Progenitor cell of endocrine pancreas (in vitro differentiated cells): ENCODE measurements around the gene IL17REL. TPM values are rescaled to one million over a fixed set of nuclear protein-coding genes. Genes with fewer than 3 reads are reported as not detected.

Source experiments
- DNase-seq: peaks from one replicate; pipeline ENCODE4 v3.0.0; 2021; ENCODE audit warnings: low spot score; ENCODE audit not compliant: unreplicated experiment
- H3K27ac Mint-ChIP-seq: 2 replicates; pipeline ENCODE4 v1.8.0; 2021; ENCODE audit warnings: mild to moderate bottlenecking, moderate library complexity, mixed read lengths
- H3K27me3 Mint-ChIP-seq: 2 replicates; pipeline ENCODE4 v1.8.0; 2021; ENCODE audit warnings: mixed read lengths
- H3K36me3 Mint-ChIP-seq: 2 replicates; pipeline ENCODE4 v1.8.0; 2022; ENCODE audit warnings: mixed read lengths; ENCODE audit not compliant: insufficient read depth
- H3K4me1 Mint-ChIP-seq: 2 replicates; pipeline ENCODE4 v1.8.0; 2021; ENCODE audit warnings: low read depth, mixed read lengths
- H3K4me3 Mint-ChIP-seq: 2 replicates; pipeline ENCODE4 v1.8.0; 2021; ENCODE audit warnings: low read depth, mild to moderate bottlenecking, moderate library complexity, mixed read lengths
- H3K9me3 Mint-ChIP-seq: 2 replicates; pipeline ENCODE4 v1.8.0; 2021; ENCODE audit warnings: low read depth, mixed read lengths
- total RNA-seq: library from RNA; stranded (reverse); gene quantifications from 2 replicates; pipeline ENCODE4 v1.2.1, GENCODE V29; 2021
- TF ChIP-seq, protein P1 (sequence below): fragments of 200-600 bp; sonication (generic); IDR thresholded peaks from one replicate; pipeline ENCODE4 v1.5.0; 2021; ENCODE audit warnings: antibody characterized with exemption, mild to moderate bottlenecking; ENCODE audit not compliant: unreplicated experiment

Gene IL17REL
- total RNA-seq, 1 donor from 2014 or later = 0.10 TPM

- TF ChIP-seq, protein P1, sequence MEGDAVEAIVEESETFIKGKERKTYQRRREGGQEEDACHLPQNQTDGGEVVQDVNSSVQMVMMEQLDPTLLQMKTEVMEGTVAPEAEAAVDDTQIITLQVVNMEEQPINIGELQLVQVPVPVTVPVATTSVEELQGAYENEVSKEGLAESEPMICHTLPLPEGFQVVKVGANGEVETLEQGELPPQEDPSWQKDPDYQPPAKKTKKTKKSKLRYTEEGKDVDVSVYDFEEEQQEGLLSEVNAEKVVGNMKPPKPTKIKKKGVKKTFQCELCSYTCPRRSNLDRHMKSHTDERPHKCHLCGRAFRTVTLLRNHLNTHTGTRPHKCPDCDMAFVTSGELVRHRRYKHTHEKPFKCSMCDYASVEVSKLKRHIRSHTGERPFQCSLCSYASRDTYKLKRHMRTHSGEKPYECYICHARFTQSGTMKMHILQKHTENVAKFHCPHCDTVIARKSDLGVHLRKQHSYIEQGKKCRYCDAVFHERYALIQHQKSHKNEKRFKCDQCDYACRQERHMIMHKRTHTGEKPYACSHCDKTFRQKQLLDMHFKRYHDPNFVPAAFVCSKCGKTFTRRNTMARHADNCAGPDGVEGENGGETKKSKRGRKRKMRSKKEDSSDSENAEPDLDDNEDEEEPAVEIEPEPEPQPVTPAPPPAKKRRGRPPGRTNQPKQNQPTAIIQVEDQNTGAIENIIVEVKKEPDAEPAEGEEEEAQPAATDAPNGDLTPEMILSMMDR = no peak
- Mint-ChIP-seq H3K4me3 (no peak overlapping the region), H3K9me3 (peaks cover 8% of the 10 kb centered on the region), H3K4me1 (peaks cover under 1% of the 10 kb centered on the region), H3K27ac (no peak overlapping the region), H3K36me3 (peaks cover 6% of the 10 kb centered on the region), H3K27me3 (peaks cover 28% of the 10 kb centered on the region)
- DNase-seq = no peak
Observed at GRCh38 chr22:49975543-49976389, 36.8 kb downstream of the IL17REL start.

DNA sequence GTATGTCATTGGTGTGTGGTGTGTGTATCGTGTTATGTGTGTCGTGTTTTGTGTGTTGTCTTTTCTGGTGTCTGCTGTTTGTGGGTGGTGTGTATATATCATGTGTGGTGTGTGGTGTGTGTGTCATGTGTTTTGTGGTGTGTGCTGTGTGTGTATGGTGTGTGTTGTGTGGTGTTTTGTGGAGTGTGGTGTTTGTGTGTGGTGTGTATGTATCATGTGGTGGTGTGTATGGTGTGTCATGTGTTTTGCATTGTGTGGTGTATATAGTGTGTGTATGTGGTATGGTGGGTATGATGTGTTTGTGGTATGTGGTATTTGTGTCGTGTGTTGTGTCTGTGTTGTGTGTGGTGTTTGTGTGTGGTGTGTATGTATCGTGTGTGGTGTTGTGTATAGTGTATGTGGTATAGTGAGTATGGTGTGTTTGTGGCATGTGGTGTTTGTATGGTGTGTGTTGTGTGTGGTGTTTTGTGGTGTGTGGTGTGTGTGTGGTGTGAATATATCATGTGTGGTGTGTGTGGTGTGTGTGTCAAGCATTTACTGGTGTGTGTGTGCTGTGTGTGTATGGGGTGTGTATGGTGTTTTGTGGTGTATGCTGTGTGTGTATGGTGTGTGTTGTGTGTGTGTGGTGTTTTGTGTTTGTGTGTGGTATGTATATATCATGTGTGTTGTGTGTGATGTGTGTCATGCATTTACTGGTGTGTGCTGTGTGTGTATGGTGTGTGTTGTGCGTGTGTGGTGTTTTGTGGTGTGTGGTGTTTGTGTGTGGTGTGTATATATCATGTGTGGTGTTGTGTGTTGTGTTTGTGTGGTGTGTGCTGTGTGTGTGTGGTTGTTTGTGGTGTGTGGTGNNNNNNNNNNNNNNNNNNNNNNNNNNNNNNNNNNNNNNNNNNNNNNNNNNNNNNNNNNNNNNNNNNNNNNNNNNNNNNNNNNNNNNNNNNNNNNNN lies 39.3 kb downstream of the IL17REL start:
- no peak overlapping the region for H3K4me3 Mint-ChIP-seq
- peaks cover 4% of the 10 kb centered on the region for H3K4me1 Mint-ChIP-seq
- no peaks in the 10 kb centered on the region for H3K36me3 Mint-ChIP-seq
- H3K9me3 Mint-ChIP-seq = no peaks in the 10 kb centered on the region
- TF ChIP-seq, protein P1 = no peak
- peaks cover 20% of the 10 kb centered on the region for H3K27me3 Mint-ChIP-seq
- H3K27ac Mint-ChIP-seq = no peak overlapping the region
- no peak for DNase-seq

GRCh38 chr22:49972163-49973017 lies 40.2 kb downstream of the IL17REL start:
- Mint-ChIP-seq H3K4me1 (peaks cover 6% of the 10 kb centered on the region), H3K27me3 (peaks cover 19% of the 10 kb centered on the region), H3K36me3 (no peaks in the 10 kb centered on the region), H3K9me3 (no peaks in the 10 kb centered on the region), H3K4me3 (no peak overlapping the region), H3K27ac (no peak overlapping the region)
- TF ChIP-seq, protein P1 = no peak
- DNase-seq = no peak

- peak overlapping the region; percentile 62 for H3K4me3 Mint-ChIP-seq
- H3K9me3 Mint-ChIP-seq = no peaks in the 10 kb centered on the region
- no peaks in the 10 kb centered on the region for H3K36me3 Mint-ChIP-seq
- no peak for DNase-seq
- peak overlapping the region; percentile 96 for H3K27ac Mint-ChIP-seq
- TF ChIP-seq, protein P1 = no peak
- H3K4me1 Mint-ChIP-seq = peaks cover 6% of the 10 kb centered on the region
- H3K27me3 Mint-ChIP-seq = peaks cover 14% of the 10 kb centered on the region
Observed at GRCh38 chr22:49971232-49972162, 41.1 kb downstream of the IL17REL start.
